ENCODE measurements around the gene VMO1.

VMO1 gene

GRCh38 chr17:4735876-4736651, 50.1 kb downstream of the VMO1 start:
- DNase-seq (ENCODE audit: extremely low spot score, insufficient read length, low read depth), result no peak
- FAIRE-seq, result no peak
